Mucosa of descending colon (tissue), 3 donors: Measurements from ENCODE around the gene ISG15. TPM values are rescaled to one million over a fixed set of nuclear protein-coding genes. Genes with fewer than 3 reads are reported as not detected.

Source experiments
- ATAC-seq: fragments of 200-7000 bp; cut with Tn5 transposase; one replicate; pipeline ENCODE4 v1.9.1; 2020; ENCODE audit warnings: mild to moderate bottlenecking, moderate library complexity
- DNase-seq, 3 donors: peaks; one replicate each; pipeline ENCODE4 v3.0.0-alpha.2; 2020
- H3K36me3 ChIP-seq: fragments of 200-600 bp; one replicate; pipeline ENCODE4 v1.8.0; 2021; ENCODE audit warnings: low read depth, mild to moderate bottlenecking
- H3K4me1 ChIP-seq: fragments of 200-600 bp; one replicate; pipeline ENCODE4 v1.8.0; 2021; ENCODE audit warnings: low read depth, mild to moderate bottlenecking
- H3K4me3 ChIP-seq: fragments of 200-600 bp; one replicate; pipeline ENCODE4 v1.8.0; 2021; ENCODE audit warnings: mild to moderate bottlenecking
- H3K9me3 ChIP-seq: fragments of 200-600 bp; one replicate; pipeline ENCODE4 v1.8.0; 2021; ENCODE audit warnings: mild to moderate bottlenecking
- CTCF ChIP-seq: fragments of 200-600 bp; IDR thresholded peaks from one replicate; pipeline ENCODE4 v1.8.0; 2022; ENCODE audit warnings: antibody characterized with exemption, mild to moderate bottlenecking
- intact Hi-C, 2 donors: fragments of 100-400 bp; cut with DNase I in 1 of 2; cut with micrococcal nuclease in 1 of 2; formaldehyde crosslinking; loops; one replicate each; pipeline versions ENCODE4 v1.11.0 to v1.11.1; 2022; cut with DNase I, micrococcal nuclease
- total RNA-seq, 3 donors: library from RNA; stranded (reverse); fragmentation: NEBNext Ultra II Directional in 2 of 3; extraction: Animal tissue kit (Norgen Biotek cat#: 25700) in 2 of 3; gene quantifications; one replicate each; pipeline versions ENCODE4 v1.2.1 to v1.2.4, GENCODE V29; 2021 to 2023
- donor health status: DM: no; HTN: no; CAD: no; lungs with moderate emphysema.
- donor health status: DM: no; HTN: no; CAD: no.
- donor health status: DM: no; HTN: yes; CAD: no.

ISG15 gene
- total RNA-seq, 3 donors from 2014 or later, result 37.5 to 41.7 (median 38.7) TPM

DNA sequence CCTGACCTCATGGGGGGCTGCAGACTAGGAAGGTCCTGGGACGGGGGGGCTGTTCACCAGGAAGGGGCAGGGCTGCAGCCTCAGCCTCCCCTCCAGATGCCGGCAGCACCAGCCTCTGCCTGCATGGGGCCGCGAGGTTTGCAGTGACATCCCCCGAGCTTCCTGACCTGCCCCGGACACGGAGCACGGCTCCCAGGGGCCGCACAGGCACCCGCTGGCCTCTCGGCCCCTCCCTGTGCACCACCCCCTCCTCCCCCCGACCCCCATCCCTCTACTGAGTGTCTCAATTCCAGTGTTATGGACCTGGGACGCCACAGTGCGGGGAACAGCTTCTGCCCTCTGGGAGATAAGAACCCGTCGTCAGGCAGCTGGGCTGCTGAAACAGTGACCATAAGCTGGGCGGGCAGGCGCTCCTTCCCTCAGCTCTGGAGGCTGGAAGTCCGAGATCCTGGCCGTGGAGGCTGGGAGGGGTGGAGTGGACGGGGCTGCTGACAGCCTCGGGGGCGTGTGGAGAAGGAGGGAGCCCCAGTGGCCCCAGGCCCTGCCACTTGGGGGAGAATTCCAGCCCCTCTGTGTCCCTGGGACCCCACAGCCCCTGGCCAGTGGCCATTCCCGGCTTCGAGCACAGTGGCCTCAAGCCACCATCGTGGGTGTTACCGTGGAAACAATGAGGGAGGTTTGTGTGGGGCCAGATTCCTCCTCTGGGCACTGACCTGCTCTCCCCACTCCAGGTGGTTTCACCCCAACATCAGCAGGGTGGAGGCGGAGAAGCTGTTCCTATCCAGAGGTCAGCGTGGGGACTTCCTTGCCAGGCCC, 49.3 kb downstream of the ISG15 start:
- ATAC-seq (no peak), DNase-seq (no peak)
- Histone ChIP-seq H3K36me3 (no peaks in the 10 kb centered on the region), H3K9me3 (no peaks in the 10 kb centered on the region), H3K4me3 (no peak overlapping the region), H3K4me1 (peaks cover 28% of the 10 kb centered on the region)
- no peak for TF ChIP-seq CTCF
- intact Hi-C loops, result loop anchor here (5.0 to 10.0 kb wide), 2 partner anchors 75 to 78 kb away; partner anchors contain the start of gene PERM1 (in 1 of the 2)

DNA sequence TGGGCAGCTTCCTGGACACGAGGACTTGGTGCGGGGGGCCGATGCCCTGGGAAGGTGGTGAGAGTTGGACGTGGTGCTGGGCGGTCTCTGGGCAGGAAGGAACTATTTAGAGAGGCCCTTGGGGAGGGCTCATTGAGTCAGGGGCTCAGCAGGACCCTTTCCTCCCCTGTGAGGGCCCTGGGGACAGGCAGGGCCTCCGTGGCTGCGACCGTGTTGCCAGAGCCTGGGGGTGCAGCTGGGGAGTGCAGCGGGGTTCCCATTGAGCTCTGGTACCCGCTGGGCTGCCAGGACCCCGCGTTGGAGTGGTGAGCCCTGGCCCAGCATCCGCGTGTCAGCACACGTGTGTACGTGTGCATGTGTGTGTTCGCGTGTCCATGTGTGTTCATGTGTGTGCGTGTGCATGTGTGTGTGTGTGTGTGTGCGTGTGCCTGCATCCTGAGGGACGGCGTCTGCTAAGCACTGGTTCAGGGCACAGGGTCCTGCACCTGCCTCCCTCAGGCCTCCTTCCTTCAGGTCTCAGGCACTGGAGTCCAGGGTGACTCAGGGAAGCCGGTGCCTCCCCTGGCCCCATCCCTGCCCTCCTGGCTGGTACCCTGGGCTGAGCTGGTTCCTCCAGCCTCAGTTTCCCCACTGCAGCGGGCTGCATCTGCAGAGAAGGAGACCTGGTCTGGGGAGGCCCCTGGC, 50.1 kb downstream of the ISG15 start:
- no peak for ATAC-seq
- H3K9me3 ChIP-seq, result no peaks in the 10 kb centered on the region

More for the DNA sequence above, 50.1 kb downstream of the ISG15 start:
- Histone ChIP-seq H3K4me1 (peaks cover 32% of the 10 kb centered on the region), H3K4me3 (no peak overlapping the region), H3K36me3 (no peaks in the 10 kb centered on the region)
- intact Hi-C loops, result loop anchor here (5.0 to 10.0 kb wide), 2 partner anchors 76 to 79 kb away; partner anchors contain the start of gene PERM1 (in 1 of the 2)
- no peak for TF ChIP-seq CTCF
- no peak for DNase-seq

Other genes with a start within 250 kb of the ISG15 start
- gene SAMD11, start 89.6 kb upstream of the ISG15 start, total RNA-seq, result 1 to 10 TPM; 2.2 to 4.3 (median 2.7) TPM
- 10 to 100 TPM; 47.3 to 56.2 (median 54.6) TPM for gene NOC2L, start 54.2 kb upstream of the ISG15 start, total RNA-seq
- gene KLHL17, start 52.9 kb upstream of the ISG15 start, total RNA-seq, result 10 to 100 TPM in 2 of 3 donors, 1 to 10 TPM in 1; 9.0 to 14.7 (median 11.0) TPM
- under 1 TPM; 0.23 to 0.99 (median 0.32) TPM for gene PLEKHN1, start 47.0 kb upstream of the ISG15 start, total RNA-seq
- under 1 TPM in 1 of 3 donors, not detected in 2; 0.24 TPM for gene PERM1, start 31.4 kb upstream of the ISG15 start, total RNA-seq
- 10 to 100 TPM; 10.3 to 22.7 (median 21.1) TPM for gene HES4, start 13.4 kb upstream of the ISG15 start, total RNA-seq
- 10 to 100 TPM; 32.0 to 54.4 (median 40.6) TPM for gene AGRN, start 6.6 kb downstream of the ISG15 start, total RNA-seq
- 1 to 10 TPM; 1.3 to 7.5 (median 2.1) TPM for gene RNF223, start 60.8 kb downstream of the ISG15 start, total RNA-seq
- 10 to 100 TPM; 18.4 to 25.3 (median 24.0) TPM for gene C1orf159, start 102.6 kb downstream of the ISG15 start, total RNA-seq
- 1 to 10 TPM in 2 of 3 donors, under 1 TPM in 1; 0.32 to 4.4 (median 1.8) TPM for gene TTLL10, start 160.4 kb downstream of the ISG15 start, total RNA-seq
- gene TNFRSF18, start 193.1 kb downstream of the ISG15 start, total RNA-seq, result 1 to 10 TPM; 1.6 to 2.2 (median 2.2) TPM
- 1 to 10 TPM in 1 of 3 donors, under 1 TPM in 2; 0.69 to 1.2 (median 0.80) TPM for gene TNFRSF4, start 200.7 kb downstream of the ISG15 start, total RNA-seq
- gene SDF4, start 218.5 kb downstream of the ISG15 start, total RNA-seq, result 100 to 1,000 TPM; 169 to 257 (median 226) TPM
- 10 to 100 TPM in 1 of 3 donors, 1 to 10 TPM in 2; 7.3 to 12.5 (median 9.0) TPM for gene B3GALT6, start 218.7 kb downstream of the ISG15 start, total RNA-seq
- gene C1QTNF12, start 233.2 kb downstream of the ISG15 start, total RNA-seq, result 10 to 100 TPM; 21.5 to 54.0 (median 36.5) TPM